SK-N-SH (cell line): Measurements from ENCODE around the gene WDTC1. TPM values are rescaled to one million over a fixed set of nuclear protein-coding genes. Genes with fewer than 3 reads are reported as not detected.

Source experiments
- CTCF ChIA-PET: fragments of 300-600, 350-600 bp; formaldehyde crosslinking; extraction: SDS; loops from one replicate; lab custom pipeline; 2021; lab: Yijun Ruan, JAX
- POLR2A ChIA-PET: fragments of 350-600 bp; sonication (Branson Sonifier 250); formaldehyde crosslinking; extraction: SDS; loops from one replicate; lab custom pipeline; 2020; ENCODE audit warnings: antibody characterized with exemption, inconsistent platforms; lab: Yijun Ruan, JAX
- DNase-seq: peaks from one replicate; pipeline ENCODE4 v3.0.0; 2012
- H2AFZ ChIP-seq: fragments of 200-600 bp; sonication (generic); 2 replicates; pipeline ENCODE4 v1.8.1; 2016; ENCODE audit warnings: antibody characterized with exemption, mild to moderate bottlenecking, low read depth
- H3F3A ChIP-seq: fragments of 200-600 bp; sonication (generic); replicated peaks from 2 replicates; pipeline ENCODE3; 2016; ENCODE audit warnings: antibody characterized with exemption, mild to moderate bottlenecking; ENCODE audit not compliant: insufficient read depth
- H3K27ac ChIP-seq, 2 experiments: fragments of 200-500 bp in 1 of 2; fragments of 200-600 bp in 1 of 2; sonication (Bioruptor generic) in 1 of 2; sonication (generic), shearing (Covaris generic) in 1 of 2; 2 replicates each; pipeline versions ENCODE4 v1.5.1 to v1.6.1; 2014 to 2016; ENCODE audit warnings: low read depth in 2 of 2, inconsistent platforms in 1 of 2, low read length in 1 of 2, mild to moderate bottlenecking in 1 of 2, mixed read lengths in 1 of 2
- H3K27me3 ChIP-seq: fragments of 200-600 bp; sonication (generic), shearing (Covaris generic); 2 replicates; pipeline ENCODE4 v1.6.1; 2016; ENCODE audit warnings: mixed run types; ENCODE audit not compliant: insufficient read depth
- H3K36me3 ChIP-seq, 2 experiments: fragments of 200-500 bp in 1 of 2; fragments of 200-600 bp in 1 of 2; sonication (Bioruptor generic) in 1 of 2; sonication (generic) in 1 of 2; replicated peaks in 1 of 2; 2 replicates each; pipeline versions ENCODE3 to v1.5.1; 2014 to 2016; ENCODE audit warnings: low read length in 1 of 2, mild to moderate bottlenecking in 1 of 2; ENCODE audit not compliant: insufficient read depth in 2 of 2, control insufficient read depth in 1 of 2
- H3K4me1 ChIP-seq, 2 experiments: fragments of 200-500 bp in 1 of 2; fragments of 200-600 bp in 1 of 2; sonication (Bioruptor generic) in 1 of 2; sonication (generic), shearing (Covaris generic) in 1 of 2; 2 replicates each; pipeline versions ENCODE4 v1.5.1 to v1.6.1; 2014 to 2016; ENCODE audit warnings: low read depth in 1 of 2, low read length in 1 of 2, mixed run types in 1 of 2; ENCODE audit not compliant: insufficient read depth in 2 of 2, control insufficient read depth in 1 of 2
- H3K4me2 ChIP-seq: fragments of 200-600 bp; sonication (generic), shearing (Covaris generic); 2 replicates; pipeline ENCODE4 v1.6.1; 2017; ENCODE audit warnings: mixed run types
- H3K4me3 ChIP-seq, 2 experiments: fragments of 200-500 bp in 1 of 2; fragments of 200-600 bp in 1 of 2; sonication (Bioruptor generic) in 1 of 2; sonication (generic), shearing (Covaris generic) in 1 of 2; 2 replicates each; pipeline versions ENCODE4 v1.5.1 to v1.8.1; 2014 to 2016; ENCODE audit warnings: low read depth in 2 of 2, inconsistent platforms in 1 of 2, low read length in 1 of 2, mild to moderate bottlenecking in 1 of 2, mixed read lengths in 1 of 2, moderate library complexity in 1 of 2
- H3K79me2 ChIP-seq: fragments of 200-600 bp; sonication (generic); 2 replicates; pipeline ENCODE4 v1.8.1; 2017; ENCODE audit warnings: mild to moderate bottlenecking; ENCODE audit not compliant: insufficient read depth
- H3K9ac ChIP-seq: fragments of 200-600 bp; sonication (generic); 2 replicates; pipeline ENCODE4 v1.6.1; 2017; ENCODE audit warnings: mixed run types
- H3K9me2 ChIP-seq: fragments of 200-600 bp; sonication (generic); 2 replicates; pipeline ENCODE4 v1.6.1; 2017; ENCODE audit warnings: mixed run types
- H3K9me3 ChIP-seq: fragments of 200-600 bp; sonication (generic); 2 replicates; pipeline ENCODE4 v1.6.1; 2017; ENCODE audit warnings: mixed run types, mild to moderate bottlenecking, moderate library complexity
- H4K20me1 ChIP-seq: fragments of 200-600 bp; sonication (generic); 2 replicates; pipeline ENCODE4 v1.6.1; 2017; ENCODE audit warnings: mild to moderate bottlenecking, mixed run types; ENCODE audit not compliant: insufficient read depth
- ELF1 ChIP-seq: IDR thresholded peaks from 2 replicates; pipeline ENCODE4 v1.4.0; 2012
- EP300 ChIP-seq, 2 experiments: IDR thresholded peaks; 2 replicates each; pipeline versions ENCODE4 v1.4.0 to v1.6.1; 2012; ENCODE audit warnings: borderline replicate concordance in 1 of 2, low read depth in 1 of 2, low read length in 1 of 2
- FOXM1 ChIP-seq: IDR thresholded peaks from 2 replicates; pipeline ENCODE4 v1.4.0; 2012; ENCODE audit warnings: low read depth, mild to moderate bottlenecking
- IRF3 ChIP-seq: fragments of 150-350 bp; IDR thresholded peaks from 2 replicates; pipeline ENCODE4 v1.6.1; 2016; ENCODE audit warnings: mild to moderate bottlenecking, low read depth, low read length
- POLR2AphosphoS5 ChIP-seq: IDR thresholded peaks from 2 replicates; pipeline ENCODE4 v1.6.1; 2012; ENCODE audit warnings: low read depth, low read length
- RXRA ChIP-seq: IDR thresholded peaks from 2 replicates; pipeline ENCODE4 v1.4.0; 2012; ENCODE audit warnings: low read depth, mild to moderate bottlenecking, borderline replicate concordance
- YY1 ChIP-seq: IDR thresholded peaks from 2 replicates; pipeline ENCODE4 v1.4.0; 2012; ENCODE audit warnings: low read depth, mild to moderate bottlenecking
- WGBS: methylation state at CpG from one replicate; pipeline ENCODE4 v1.1.6; 2017; ENCODE audit warnings: low lambda C conversion rate; 5-methylcytosine and 5-hydroxymethylcytosine counted together
- polyA plus RNA-seq, 3 experiments: library from polyadenylated mRNA; depleted of rRNA; stranded (reverse); fragments of >200 nt; gene quantifications; 2 replicates each; pipeline ENCODE4 v1.2.3, GENCODE V29; 2012
- TF ChIP-seq, protein P1 (sequence below): fragments of 150-350 bp; IDR thresholded peaks from 2 replicates; pipeline ENCODE4 v1.6.1; 2017; ENCODE audit warnings: antibody characterized with exemption, low read length, low read depth, borderline replicate concordance

The WDTC1 gene
- polyA plus RNA-seq, 1 of the 3 experiments (the other 2 are of a cell fraction), result 12.0 TPM

GRCh38 chr1:27342391-27342777, 108.0 kb downstream of the WDTC1 start:
- no peak overlapping the region for H3K27ac ChIP-seq
- no peaks in the 10 kb centered on the region for H3K9me3 ChIP-seq
- no peaks in the 10 kb centered on the region for H3K36me3 ChIP-seq
- H3F3A ChIP-seq, result no peaks in the 10 kb centered on the region
- POLR2A ChIA-PET, result no interaction called here
- peaks cover 0 to 8% of the 10 kb centered on the region in 2 experiments; a peak in 2 of 4 replicates for H3K4me1 ChIP-seq
- H3K27me3 ChIP-seq, result no peaks in the 10 kb centered on the region
- H3K9ac ChIP-seq, result no peak overlapping the region
- no peaks in the 10 kb centered on the region for H3K9me2 ChIP-seq
- DNase-seq, result no peak
- peak overlapping the region; percentile 65 for H3K4me2 ChIP-seq
- TF ChIP-seq FOXM1 (no peak), POLR2AphosphoS5 (no peak), IRF3 (no peak), EP300 (IDR thresholded peaks at IDR 0.05; ENCODE audit: borderline replicate concordance in 1 of 2, low read depth in 1 of 2, low read length in 1 of 2) (no peak)
- H2AFZ ChIP-seq, result no peak overlapping the region
- H3K79me2 ChIP-seq, result no peaks in the 10 kb centered on the region
- 100% methylated on average over 2 of the region's 8 CpGs for WGBS
- no peaks in the 10 kb centered on the region for H4K20me1 ChIP-seq
- H3K4me3 ChIP-seq, result no peak overlapping the region
- CTCF ChIA-PET, result interaction anchor here (0.7 to 2.7 kb wide), 6 partner anchors 9 to 49 kb away, joined by 3 to 14 read pairs (median 6); no protein-coding TSS in a partner anchor

- Histone ChIP-seq H3K9me3 (no peaks in the 10 kb centered on the region), H3K4me1 (peaks cover 0 to 8% of the 10 kb centered on the region in 2 experiments; a peak in 2 of 4 replicates), H3K4me3 (no peak overlapping the region), H3K27ac (no peak overlapping the region), H3F3A (no peaks in the 10 kb centered on the region), H3K9ac (no peak overlapping the region), H3K79me2 (no peaks in the 10 kb centered on the region), H3K4me2 (no peak overlapping the region), H3K36me3 (no peaks in the 10 kb centered on the region), H3K9me2 (no peaks in the 10 kb centered on the region), H4K20me1 (no peaks in the 10 kb centered on the region), H2AFZ (no peak overlapping the region), H3K27me3 (no peaks in the 10 kb centered on the region)
- DNase-seq, result no peak
- 83% methylated on average over 5 of the region's 31 CpGs for WGBS
- CTCF ChIA-PET, result interaction anchor here (0.9 to 4.7 kb wide), 9 partner anchors 10 to 48 kb away, joined by 3 to 40 read pairs (median 7); partner anchors contain the start of gene MAP3K6
- POLR2A ChIA-PET, result interaction anchor here (0.6 kb wide), 1 partner anchor 22 kb away, joined by 3 read pairs; no protein-coding TSS in a partner anchor
- TF ChIP-seq YY1, result no peak
These were observed 108.6 kb downstream of the WDTC1 start for GRCh38 chr1:27342778-27343638.

DNA sequence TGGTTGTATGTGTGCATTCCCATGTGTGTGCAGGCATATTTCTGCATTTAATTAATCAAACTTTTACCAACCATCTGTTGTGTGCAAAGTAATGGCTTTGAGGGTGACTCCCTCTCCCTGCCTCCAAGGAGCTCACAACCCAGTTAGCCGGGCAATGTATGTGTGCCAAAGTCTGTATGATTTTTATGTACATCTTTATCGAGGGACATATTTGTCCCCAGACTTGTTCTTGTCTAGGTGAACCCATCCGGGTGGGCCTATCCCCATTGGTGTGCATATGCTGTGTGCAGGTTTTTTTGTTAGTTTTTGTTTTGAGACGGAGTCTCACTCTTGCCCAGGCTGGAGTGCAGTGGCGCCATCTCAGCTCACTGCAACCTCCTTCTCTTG, 109.2 kb downstream of the WDTC1 start:
- TF ChIP-seq RXRA (no peak), ELF1 (no peak)
- TF ChIP-seq, protein P1, sequence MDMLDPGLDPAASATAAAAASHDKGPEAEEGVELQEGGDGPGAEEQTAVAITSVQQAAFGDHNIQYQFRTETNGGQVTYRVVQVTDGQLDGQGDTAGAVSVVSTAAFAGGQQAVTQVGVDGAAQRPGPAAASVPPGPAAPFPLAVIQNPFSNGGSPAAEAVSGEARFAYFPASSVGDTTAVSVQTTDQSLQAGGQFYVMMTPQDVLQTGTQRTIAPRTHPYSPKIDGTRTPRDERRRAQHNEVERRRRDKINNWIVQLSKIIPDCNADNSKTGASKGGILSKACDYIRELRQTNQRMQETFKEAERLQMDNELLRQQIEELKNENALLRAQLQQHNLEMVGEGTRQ, result no peak
- TF ChIP-seq, all 33 proteins: peak for 0
- H3K36me3 ChIP-seq, result no peaks in the 10 kb centered on the region
- peaks cover under 1 to 8% of the 10 kb centered on the region in 2 experiments; a peak in 2 of 4 replicates for H3K4me1 ChIP-seq
- no peak overlapping the region for H3K27ac ChIP-seq
- no peaks in the 10 kb centered on the region for H4K20me1 ChIP-seq
- DNase-seq, result no peak
- H3K4me3 ChIP-seq, result no peak overlapping the region
- H3K27me3 ChIP-seq, result no peaks in the 10 kb centered on the region
- H3F3A ChIP-seq, result no peaks in the 10 kb centered on the region
- POLR2A ChIA-PET, result interaction anchor here (0.6 kb wide), 1 partner anchor 22 kb away, joined by 3 read pairs; no protein-coding TSS in a partner anchor
- no peaks in the 10 kb centered on the region for H3K9me3 ChIP-seq
- no peak overlapping the region for H3K4me2 ChIP-seq
- WGBS, result 90% methylated on average over 5 of the region's 5 CpGs
- no peaks in the 10 kb centered on the region for H3K79me2 ChIP-seq
- no peaks in the 10 kb centered on the region for H3K9me2 ChIP-seq
- CTCF ChIA-PET, result interaction anchor here (1.1 to 4.7 kb wide), 5 partner anchors 10 to 43 kb away, joined by 4 to 40 read pairs (median 5); partner anchors contain the start of gene MAP3K6
- H3K9ac ChIP-seq, result no peak overlapping the region
- H2AFZ ChIP-seq, result no peak overlapping the region
